ENCODE results near the gene VPS8. TPM values are rescaled to one million over a fixed set of nuclear protein-coding genes. Genes with fewer than 3 reads are reported as not detected.

VPS8 gene
- total and polyA plus RNA-seq, 4 donors = 4.2 to 34.9 (median 22.9) TPM

DNA sequence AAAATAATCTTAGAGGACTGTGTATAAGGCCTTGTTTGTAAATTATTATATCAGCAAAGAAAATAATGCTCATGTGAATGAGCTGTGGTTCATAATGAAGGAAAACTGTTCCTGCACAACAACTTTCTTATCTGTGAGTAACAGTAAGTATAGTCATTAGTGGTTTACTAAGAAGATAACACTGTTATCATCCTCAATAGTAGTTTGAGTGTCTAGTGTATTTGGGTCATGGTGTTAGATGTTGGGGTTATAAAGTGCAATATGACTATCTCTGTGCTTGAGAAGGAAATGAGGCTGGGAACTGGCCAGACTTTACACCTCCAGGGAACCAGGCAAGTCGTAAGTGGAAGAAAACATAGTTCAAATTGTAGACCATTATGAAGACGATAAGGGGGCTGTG, 15.6 kb downstream of the VPS8 start (continued):
- no peak for TF ChIP-seq SP1 (IDR thresholded peaks at IDR 0.05)

DNA sequence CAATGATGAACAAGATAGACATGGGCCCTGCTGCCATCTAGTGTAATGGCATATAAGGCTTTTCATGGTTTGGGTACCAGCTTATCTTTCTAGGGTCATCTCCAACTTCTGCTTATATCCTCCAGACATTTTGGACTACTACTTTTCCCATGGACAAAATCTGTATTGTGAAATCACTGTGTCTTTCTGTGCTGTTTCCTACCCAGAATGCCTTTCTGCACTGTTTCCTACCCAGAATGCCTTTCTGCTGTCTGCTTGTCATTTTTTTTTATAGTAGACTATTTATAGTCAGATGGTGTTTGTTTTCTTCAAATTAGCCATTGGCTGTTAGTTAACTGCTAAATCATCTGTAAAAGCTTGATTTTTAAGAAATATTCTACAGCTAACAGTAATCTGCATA, 20.1 kb downstream of the VPS8 start:
- TF ChIP-seq RXRA (IDR thresholded peaks at IDR 0.05) = no peak
- no peak for TF ChIP-seq GABPA (IDR thresholded peaks at IDR 0.05 in 1 of 2, conservative IDR thresholded peaks at IDR 0.05 in 1 of 2)
- no peak for TF ChIP-seq FOXA1 (IDR thresholded peaks at IDR 0.05)
- no peak for TF ChIP-seq YY1 (IDR thresholded peaks at IDR 0.05)
- TF ChIP-seq, protein P1, sequence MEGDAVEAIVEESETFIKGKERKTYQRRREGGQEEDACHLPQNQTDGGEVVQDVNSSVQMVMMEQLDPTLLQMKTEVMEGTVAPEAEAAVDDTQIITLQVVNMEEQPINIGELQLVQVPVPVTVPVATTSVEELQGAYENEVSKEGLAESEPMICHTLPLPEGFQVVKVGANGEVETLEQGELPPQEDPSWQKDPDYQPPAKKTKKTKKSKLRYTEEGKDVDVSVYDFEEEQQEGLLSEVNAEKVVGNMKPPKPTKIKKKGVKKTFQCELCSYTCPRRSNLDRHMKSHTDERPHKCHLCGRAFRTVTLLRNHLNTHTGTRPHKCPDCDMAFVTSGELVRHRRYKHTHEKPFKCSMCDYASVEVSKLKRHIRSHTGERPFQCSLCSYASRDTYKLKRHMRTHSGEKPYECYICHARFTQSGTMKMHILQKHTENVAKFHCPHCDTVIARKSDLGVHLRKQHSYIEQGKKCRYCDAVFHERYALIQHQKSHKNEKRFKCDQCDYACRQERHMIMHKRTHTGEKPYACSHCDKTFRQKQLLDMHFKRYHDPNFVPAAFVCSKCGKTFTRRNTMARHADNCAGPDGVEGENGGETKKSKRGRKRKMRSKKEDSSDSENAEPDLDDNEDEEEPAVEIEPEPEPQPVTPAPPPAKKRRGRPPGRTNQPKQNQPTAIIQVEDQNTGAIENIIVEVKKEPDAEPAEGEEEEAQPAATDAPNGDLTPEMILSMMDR (IDR thresholded peaks at IDR 0.05; ENCODE audit: low read depth, low read length, missing input control) = no peak
- no peak for TF ChIP-seq RAD21 (IDR thresholded peaks at IDR 0.05)
- TF ChIP-seq NR2F2 (IDR thresholded peaks at IDR 0.05) = no peak
- no peak for TF ChIP-seq JUND (IDR thresholded peaks at IDR 0.05)
- TF ChIP-seq FOXA2 (IDR thresholded peaks at IDR 0.05) = no peak
- TF ChIP-seq TAF1 (conservative IDR thresholded peaks at IDR 0.05) = no peak
- TF ChIP-seq HNF4G (IDR thresholded peaks at IDR 0.05) = no peak
- TF ChIP-seq, protein P2, sequence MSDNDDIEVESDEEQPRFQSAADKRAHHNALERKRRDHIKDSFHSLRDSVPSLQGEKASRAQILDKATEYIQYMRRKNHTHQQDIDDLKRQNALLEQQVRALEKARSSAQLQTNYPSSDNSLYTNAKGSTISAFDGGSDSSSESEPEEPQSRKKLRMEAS (IDR thresholded peaks at IDR 0.05) = no peak
- TF ChIP-seq, protein P3, sequence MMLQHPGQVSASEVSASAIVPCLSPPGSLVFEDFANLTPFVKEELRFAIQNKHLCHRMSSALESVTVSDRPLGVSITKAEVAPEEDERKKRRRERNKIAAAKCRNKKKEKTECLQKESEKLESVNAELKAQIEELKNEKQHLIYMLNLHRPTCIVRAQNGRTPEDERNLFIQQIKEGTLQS (IDR thresholded peaks at IDR 0.05) = no peak
- no peak for TF ChIP-seq SP1 (IDR thresholded peaks at IDR 0.05)
- TF ChIP-seq EGR1 (IDR thresholded peaks at IDR 0.05; ENCODE audit: low read depth in 2 of 2) = no peak
- DNase-seq (ENCODE audit: low spot score) = no peak
- no peaks in the 10 kb centered on the region for H3K4me1 ChIP-seq (ENCODE audit: control insufficient read depth in 4 of 4, insufficient read depth in 4 of 4, low read length in 3 of 4)
- no peak overlapping the region for H3K27ac ChIP-seq (ENCODE audit: low read depth in 1 of 2, low read length in 2 of 2)
- H3K9ac ChIP-seq (ENCODE audit: low read depth in 1 of 2, low read length in 2 of 2) = no peak overlapping the region
- H3K9me3 ChIP-seq (ENCODE audit: control insufficient read depth in 4 of 4, low read length in 3 of 4) = no peaks in the 10 kb centered on the region
- H3K4me3 ChIP-seq (ENCODE audit: low read depth in 1 of 3, low read length in 3 of 3) = no peak overlapping the region
- H3K36me3 ChIP-seq (ENCODE audit: control insufficient read depth in 4 of 4, insufficient read depth in 3 of 4, low read depth in 1 of 4, low read length in 3 of 4) = peaks cover under 1 to 24% (median 23%) of the 10 kb centered on the region in 4 donors
- no peaks in the 10 kb centered on the region for H3K27me3 ChIP-seq (ENCODE audit: control insufficient read depth in 4 of 4, insufficient read depth in 4 of 4, low read length in 3 of 4)

DNA sequence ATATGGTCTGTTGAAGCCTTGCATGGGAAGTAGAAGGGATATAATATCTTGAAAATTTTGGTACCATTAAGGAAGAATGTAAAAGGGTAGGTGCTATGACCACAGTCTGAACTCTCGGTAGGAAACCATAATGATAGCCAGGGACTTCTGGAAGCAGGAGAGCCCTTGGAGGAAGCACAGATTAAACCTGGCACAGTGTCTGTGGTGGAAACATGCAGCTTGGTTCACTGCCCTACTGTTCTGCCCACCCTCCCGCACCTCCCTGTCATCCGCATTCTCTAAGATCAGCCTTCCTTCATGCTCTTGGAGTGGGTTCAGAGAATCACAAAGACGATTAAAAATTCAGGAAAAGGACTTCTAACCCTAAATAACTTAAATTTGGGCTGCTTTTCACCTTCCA, 20.9 kb downstream of the VPS8 start:
- H3K9me3 ChIP-seq (ENCODE audit: control insufficient read depth in 4 of 4, low read length in 3 of 4) = no peaks in the 10 kb centered on the region
- 96% methylated on average over 4 of the region's 4 CpGs for WGBS
- TF ChIP-seq FOXA2 (IDR thresholded peaks at IDR 0.05) (no peak), EGR1 (IDR thresholded peaks at IDR 0.05; ENCODE audit: low read depth in 2 of 2) (no peak), GABPA (IDR thresholded peaks at IDR 0.05 in 1 of 2, conservative IDR thresholded peaks at IDR 0.05 in 1 of 2) (no peak), HNF4G (IDR thresholded peaks at IDR 0.05) (no peak), NR2F2 (IDR thresholded peaks at IDR 0.05) (no peak), SP1 (IDR thresholded peaks at IDR 0.05) (no peak)
- TF ChIP-seq, protein P1 (IDR thresholded peaks at IDR 0.05; ENCODE audit: low read depth, low read length, missing input control) = no peak
- TF ChIP-seq, protein P3 (IDR thresholded peaks at IDR 0.05) = no peak
- TF ChIP-seq, protein P2 (IDR thresholded peaks at IDR 0.05) = no peak
- H3K9ac ChIP-seq (ENCODE audit: low read depth in 1 of 2, low read length in 2 of 2) = no peak overlapping the region
- H3K4me1 ChIP-seq (ENCODE audit: control insufficient read depth in 4 of 4, insufficient read depth in 4 of 4, low read length in 3 of 4) = no peaks in the 10 kb centered on the region
- no peak overlapping the region for H3K27ac ChIP-seq (ENCODE audit: low read depth in 1 of 2, low read length in 2 of 2)
- peaks cover 0 to 25% (median 23%) of the 10 kb centered on the region in 4 donors for H3K36me3 ChIP-seq (ENCODE audit: control insufficient read depth in 4 of 4, insufficient read depth in 3 of 4, low read depth in 1 of 4, low read length in 3 of 4)
- no peaks in the 10 kb centered on the region for H3K27me3 ChIP-seq (ENCODE audit: control insufficient read depth in 4 of 4, insufficient read depth in 4 of 4, low read length in 3 of 4)
- no peak overlapping the region for H3K4me3 ChIP-seq (ENCODE audit: low read depth in 1 of 3, low read length in 3 of 3)
- no peak for DNase-seq (ENCODE audit: low spot score)

Measured in liver (tissue), 9 donors.